Neural cell (in vitro differentiated cells): ENCODE data around the gene PRDM11. TPM values are rescaled to one million over a fixed set of nuclear protein-coding genes. Genes with fewer than 3 reads are reported as not detected.

Experiments used
- H2AFZ ChIP-seq: fragments of 200-600, 300-800 bp; sonication (generic), shearing (Covaris generic); 2 replicates; pipeline ENCODE4 v1.6.0; 2014; ENCODE audit warnings: low read depth, mild to moderate bottlenecking, antibody characterized with exemption, low read length, moderate library complexity
- H3F3A ChIP-seq: fragments of 200-600 bp; shearing (Covaris generic); 2 replicates; pipeline ENCODE4 v1.6.1; 2016; ENCODE audit warnings: mild to moderate bottlenecking, moderate library complexity, mixed read lengths, antibody characterized with exemption, low read length; ENCODE audit not compliant: insufficient read depth, poor library complexity, severe bottlenecking
- H3K27ac ChIP-seq: fragments of 200-600, 300-800 bp; sonication (generic), shearing (Covaris generic); 2 replicates; pipeline ENCODE4 v1.5.1; 2014; ENCODE audit warnings: mild to moderate bottlenecking, low read length, moderate library complexity
- H3K27me3 ChIP-seq: fragments of 300-800, 200-600 bp; sonication (generic), shearing (Covaris generic); 2 replicates; pipeline ENCODE4 v1.6.0; 2014; ENCODE audit warnings: mild to moderate bottlenecking, low read depth, low read length, moderate library complexity; ENCODE audit not compliant: insufficient read depth
- H3K36me3 ChIP-seq: fragments of 300-800, 200-600 bp; sonication (generic), shearing (Covaris generic); 2 replicates; pipeline ENCODE4 v1.5.1; 2014; ENCODE audit warnings: mild to moderate bottlenecking, antibody characterized with exemption, low read length, moderate library complexity; ENCODE audit not compliant: insufficient read depth
- H3K4me2 ChIP-seq: fragments of 300-800, 200-600 bp; sonication (generic), shearing (Covaris generic); 2 replicates; pipeline ENCODE4 v1.6.0; 2014; ENCODE audit warnings: mild to moderate bottlenecking, low read length
- H3K4me3 ChIP-seq: fragments of 300-800, 200-600 bp; sonication (generic), shearing (Covaris generic); 2 replicates; pipeline ENCODE4 v1.5.1; 2014; ENCODE audit warnings: mild to moderate bottlenecking, low read length, moderate library complexity
- H3K79me2 ChIP-seq: fragments of 200-600 bp; shearing (Covaris generic); replicated peaks from 2 replicates; pipeline ENCODE4 v1.6.0; 2014; ENCODE audit warnings: mild to moderate bottlenecking, low read length, moderate library complexity; ENCODE audit not compliant: insufficient read depth
- H3K9ac ChIP-seq: fragments of 300-800, 200-600 bp; sonication (generic), shearing (Covaris generic); 2 replicates; pipeline ENCODE4 v1.6.1; 2016; ENCODE audit warnings: mild to moderate bottlenecking, low read length, mixed read lengths
- H3K9me2 ChIP-seq: fragments of 200-600 bp; shearing (Covaris generic); 2 replicates; pipeline ENCODE4 v1.6.1; 2016; ENCODE audit warnings: mild to moderate bottlenecking, low read length, mixed read lengths; ENCODE audit not compliant: insufficient read depth
- H3K9me3 ChIP-seq: fragments of 200-600, 300-800 bp; sonication (generic), shearing (Covaris generic); 2 replicates; pipeline ENCODE4 v1.6.1; 2016; ENCODE audit warnings: mild to moderate bottlenecking, mixed run types, low read length, moderate library complexity, mixed read lengths
- H4K20me1 ChIP-seq: fragments of 200-600 bp; shearing (Covaris generic); 2 replicates; pipeline ENCODE4 v1.6.1; 2016; ENCODE audit warnings: mild to moderate bottlenecking, mixed run types; ENCODE audit not compliant: insufficient read depth
- EP300 ChIP-seq: fragments of 450-650 bp; conservative IDR thresholded peaks from 2 replicates; pipeline ENCODE4 v1.6.1; 2014; ENCODE audit warnings: antibody characterized with exemption, mild to moderate bottlenecking, moderate library complexity; ENCODE audit not compliant: poor library complexity, severe bottlenecking
- EZH2 ChIP-seq: fragments of 200-600, 300-800 bp; shearing (Covaris generic), sonication (generic); IDR thresholded peaks from 2 replicates; pipeline ENCODE4 v1.6.1; 2014; ENCODE audit warnings: antibody characterized with exemption, low read length, borderline replicate concordance, mild to moderate bottlenecking; ENCODE audit not compliant: insufficient read depth, poor library complexity, severe bottlenecking
- MXI1 ChIP-seq: fragments of 450-650 bp; conservative IDR thresholded peaks from 2 replicates; pipeline ENCODE4 v1.6.1; 2014; ENCODE audit warnings: antibody characterized with exemption, mild to moderate bottlenecking; ENCODE audit not compliant: poor library complexity, severe bottlenecking
- POLR2AphosphoS5 ChIP-seq: IDR thresholded peaks from 2 replicates; pipeline ENCODE4 v1.6.1; 2012
- RAD21 ChIP-seq: fragments of 450-650 bp; conservative IDR thresholded peaks from 2 replicates; pipeline ENCODE4 v1.6.1; 2014; ENCODE audit warnings: antibody characterized with exemption, mild to moderate bottlenecking, moderate library complexity
- REST ChIP-seq: IDR thresholded peaks from 2 replicates; pipeline ENCODE4 v1.6.1; 2012; ENCODE audit warnings: borderline replicate concordance
- SMC3 ChIP-seq: fragments of 450-650 bp; conservative IDR thresholded peaks from 2 replicates; pipeline ENCODE4 v1.6.1; 2014; ENCODE audit warnings: antibody characterized with exemption, mild to moderate bottlenecking, moderate library complexity; ENCODE audit not compliant: poor library complexity
- TAF1 ChIP-seq: IDR thresholded peaks from 2 replicates; pipeline ENCODE4 v1.6.1; 2012; ENCODE audit warnings: low read depth
- polyA plus RNA-seq: library from polyadenylated mRNA; depleted of rRNA; stranded (reverse); fragments of >200 nt; gene quantifications from 2 replicates; pipeline ENCODE4 v1.2.3, GENCODE V29; 2014
- TF ChIP-seq, protein P1 (sequence below): fragments of 450-650 bp; IDR thresholded peaks from 2 replicates; pipeline ENCODE4 v1.5.1; 2014; ENCODE audit warnings: antibody characterized with exemption, mild to moderate bottlenecking, moderate library complexity; ENCODE audit not compliant: poor library complexity, severe bottlenecking

Gene PRDM11
- polyA plus RNA-seq, 1 donor from 2014 or later, result 2.0 TPM

GRCh38 chr11:45210846-45211245 lies 64.4 kb downstream of the PRDM11 start:
- H3K9ac ChIP-seq, result no peak overlapping the region
- no peaks in the 10 kb centered on the region for H3K79me2 ChIP-seq
- no peaks in the 10 kb centered on the region for H3F3A ChIP-seq
- H3K9me3 ChIP-seq, result no peaks in the 10 kb centered on the region
- no peaks in the 10 kb centered on the region for H4K20me1 ChIP-seq
- H3K4me2 ChIP-seq, result no peak overlapping the region
- no peaks in the 10 kb centered on the region for H3K9me2 ChIP-seq
- H2AFZ ChIP-seq, result no peak overlapping the region
- TF ChIP-seq EZH2 (no peak), POLR2AphosphoS5 (no peak), TAF1 (no peak), MXI1 (no peak), REST (no peak), EP300 (no peak), RAD21 (no peak), SMC3 (no peak)
- TF ChIP-seq, protein P1, sequence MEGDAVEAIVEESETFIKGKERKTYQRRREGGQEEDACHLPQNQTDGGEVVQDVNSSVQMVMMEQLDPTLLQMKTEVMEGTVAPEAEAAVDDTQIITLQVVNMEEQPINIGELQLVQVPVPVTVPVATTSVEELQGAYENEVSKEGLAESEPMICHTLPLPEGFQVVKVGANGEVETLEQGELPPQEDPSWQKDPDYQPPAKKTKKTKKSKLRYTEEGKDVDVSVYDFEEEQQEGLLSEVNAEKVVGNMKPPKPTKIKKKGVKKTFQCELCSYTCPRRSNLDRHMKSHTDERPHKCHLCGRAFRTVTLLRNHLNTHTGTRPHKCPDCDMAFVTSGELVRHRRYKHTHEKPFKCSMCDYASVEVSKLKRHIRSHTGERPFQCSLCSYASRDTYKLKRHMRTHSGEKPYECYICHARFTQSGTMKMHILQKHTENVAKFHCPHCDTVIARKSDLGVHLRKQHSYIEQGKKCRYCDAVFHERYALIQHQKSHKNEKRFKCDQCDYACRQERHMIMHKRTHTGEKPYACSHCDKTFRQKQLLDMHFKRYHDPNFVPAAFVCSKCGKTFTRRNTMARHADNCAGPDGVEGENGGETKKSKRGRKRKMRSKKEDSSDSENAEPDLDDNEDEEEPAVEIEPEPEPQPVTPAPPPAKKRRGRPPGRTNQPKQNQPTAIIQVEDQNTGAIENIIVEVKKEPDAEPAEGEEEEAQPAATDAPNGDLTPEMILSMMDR, result no peak
- H3K4me3 ChIP-seq, result no peak overlapping the region
- no peaks in the 10 kb centered on the region for H3K36me3 ChIP-seq
- H3K27ac ChIP-seq, result no peak overlapping the region
- no peaks in the 10 kb centered on the region for H3K27me3 ChIP-seq

- no peaks in the 10 kb centered on the region for H4K20me1 ChIP-seq
- no peaks in the 10 kb centered on the region for H3K36me3 ChIP-seq
- H3K27ac ChIP-seq, result no peak overlapping the region
- no peaks in the 10 kb centered on the region for H3K9me3 ChIP-seq
- H3K27me3 ChIP-seq, result no peaks in the 10 kb centered on the region
- no peaks in the 10 kb centered on the region for H3K9me2 ChIP-seq
- TF ChIP-seq MXI1, result no peak
- TF ChIP-seq POLR2AphosphoS5, result no peak
- TF ChIP-seq, protein P1, result peak; percentile 55
- TF ChIP-seq RAD21, result peak; percentile 51
- TF ChIP-seq EZH2, result no peak
- no peak for TF ChIP-seq REST
- no peak for TF ChIP-seq TAF1
- no peak for TF ChIP-seq EP300
- peak; percentile 63 for TF ChIP-seq SMC3
- no peak overlapping the region for H3K9ac ChIP-seq
- H3F3A ChIP-seq, result no peaks in the 10 kb centered on the region
- H3K79me2 ChIP-seq, result no peaks in the 10 kb centered on the region
- no peak overlapping the region for H2AFZ ChIP-seq
- H3K4me2 ChIP-seq, result no peak overlapping the region
- H3K4me3 ChIP-seq, result no peak overlapping the region
Observed at GRCh38 chr11:45211732-45212131, 65.3 kb downstream of the PRDM11 start.
